NCI-H1436 treated with DMSO at 0.1 percent for 48 hours (cell line): ENCODE results near the gene EEIG2.

ENCODE experiments used
- DNase-seq: peaks from one replicate; lab custom pipeline; 2025; lab: John Stamatoyannopoulos, UW

The EEIG2 gene

DNA sequence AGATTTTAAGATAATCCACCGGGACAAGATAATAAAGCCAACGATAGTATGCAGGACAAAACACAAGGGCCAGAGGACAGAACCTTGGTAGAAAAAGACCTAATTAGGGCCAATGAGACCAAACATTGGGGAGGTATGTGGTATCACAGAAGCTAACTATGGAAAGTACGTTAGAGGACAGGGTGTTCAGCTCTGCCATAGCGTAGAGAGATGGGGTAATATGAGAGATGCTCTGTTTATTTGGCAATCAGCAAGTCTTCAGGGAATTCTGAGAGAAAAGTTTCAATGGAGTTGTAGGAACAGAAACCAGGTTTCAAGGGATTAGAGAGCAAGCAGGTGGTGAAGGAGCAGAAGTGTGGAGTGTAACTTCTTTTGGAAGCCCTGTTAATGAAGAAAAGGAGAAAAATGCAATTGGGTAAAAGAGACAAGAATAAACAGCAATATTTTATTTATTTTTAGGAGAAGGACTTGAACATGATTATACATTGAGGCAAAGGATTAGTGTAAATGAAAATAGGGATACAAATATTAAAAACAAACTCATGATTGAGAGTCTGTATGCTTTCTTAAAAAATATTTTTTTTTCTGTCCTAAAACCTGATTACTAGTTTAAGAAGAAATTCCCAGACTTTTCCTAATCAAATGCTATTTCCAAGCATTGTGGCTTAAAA, 24.0 kb downstream of the EEIG2 start:
- no peak for DNase-seq

DNA sequence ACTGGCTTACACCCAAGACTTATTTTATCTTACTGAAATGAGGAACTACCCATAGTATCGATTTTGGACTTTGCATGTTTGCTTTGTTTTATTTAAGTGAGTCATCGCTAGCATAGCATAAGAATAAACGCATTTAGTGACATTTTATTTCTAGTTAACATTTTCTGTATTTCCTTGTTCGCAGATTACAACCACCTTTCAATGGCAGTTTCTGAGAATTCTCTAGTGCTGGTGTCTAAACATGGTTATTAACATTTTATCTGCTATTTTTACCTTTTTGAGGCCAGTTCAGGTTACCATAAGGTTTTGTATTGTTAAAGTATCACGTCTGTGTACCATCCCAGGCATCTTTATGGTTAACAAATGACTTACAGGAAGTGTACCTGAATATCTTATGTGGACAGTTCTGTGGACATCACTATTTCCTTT, 24.5 kb downstream of the EEIG2 start:
- no peak for DNase-seq

DNA sequence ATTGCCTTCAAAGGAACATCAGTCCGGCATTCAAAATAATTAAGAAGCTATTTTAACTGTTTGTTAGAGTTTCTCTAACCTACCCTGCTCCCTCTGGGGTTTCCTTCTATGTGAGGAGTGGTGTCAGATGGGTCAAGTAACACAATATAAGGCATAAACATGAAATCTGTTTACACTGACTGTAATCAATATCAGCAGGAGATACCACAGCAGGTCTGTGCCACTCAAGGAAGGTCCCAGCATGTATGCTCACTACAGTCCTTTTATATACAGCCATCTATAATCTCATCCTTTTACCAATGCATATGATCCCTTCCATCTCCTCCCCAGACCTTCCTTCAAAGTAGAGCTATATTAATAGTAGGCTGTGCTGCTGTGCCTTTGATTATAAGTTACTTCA, 25.4 kb downstream of the EEIG2 start:
- DNase-seq: no peak

DNA sequence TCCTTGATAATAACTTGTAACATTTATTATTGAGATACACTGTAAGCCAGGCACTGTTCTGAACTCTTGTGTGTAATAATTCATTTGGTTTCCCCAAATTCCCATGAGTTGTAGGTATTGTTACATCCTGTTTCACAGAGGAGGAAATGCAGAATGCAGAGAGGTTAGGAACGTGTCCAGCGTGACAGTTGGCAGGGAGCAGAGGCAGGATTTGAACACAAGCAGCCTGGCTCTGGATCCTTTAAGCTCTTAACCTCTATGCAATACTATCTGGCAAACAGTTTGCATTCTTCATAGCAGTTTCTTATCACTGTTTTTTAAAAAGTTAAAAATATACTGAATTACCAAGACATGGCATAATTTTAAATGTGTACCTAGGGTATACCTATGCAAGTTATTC, 30.5 kb downstream of the EEIG2 start:
- no peak for DNase-seq

DNA sequence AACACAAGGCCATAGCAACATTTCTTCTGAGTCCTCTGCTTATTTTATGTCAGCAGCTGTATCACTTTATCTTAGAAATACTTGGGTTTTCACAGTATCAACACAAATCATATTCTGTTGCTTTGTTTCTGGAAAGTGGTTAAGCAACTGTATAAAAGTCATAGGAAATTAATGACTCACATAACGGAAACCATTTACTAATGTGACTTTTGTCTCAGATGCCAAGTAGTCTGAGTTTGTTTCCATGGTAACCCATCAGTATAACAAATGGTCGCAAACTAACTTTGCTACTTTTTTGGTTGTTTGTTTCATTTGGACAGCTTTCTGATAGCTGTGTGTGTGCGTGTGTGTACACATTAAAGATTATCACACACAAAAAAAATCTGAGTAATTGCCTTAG, 31.1 kb downstream of the EEIG2 start:
- no peak for DNase-seq

DNA sequence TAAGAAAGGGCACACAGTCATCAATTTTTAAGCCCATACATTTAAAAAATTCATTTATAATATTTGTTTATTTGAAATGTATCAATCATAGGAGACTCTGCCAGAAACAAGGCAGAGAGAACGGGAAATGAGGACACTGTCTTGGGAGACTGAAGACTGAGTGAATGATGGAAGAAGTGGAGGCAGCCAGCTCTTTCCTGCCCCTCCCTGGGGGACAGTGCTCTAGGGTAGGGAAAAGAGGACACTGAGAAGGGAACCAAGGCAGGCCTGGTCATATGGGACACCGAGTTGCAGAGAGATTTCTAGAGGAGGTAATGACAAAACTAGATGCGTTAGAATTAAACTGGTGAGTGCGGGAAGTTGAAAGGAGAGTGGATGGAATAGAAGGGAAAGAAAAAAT, 31.6 kb downstream of the EEIG2 start:
- no peak for DNase-seq

DNA sequence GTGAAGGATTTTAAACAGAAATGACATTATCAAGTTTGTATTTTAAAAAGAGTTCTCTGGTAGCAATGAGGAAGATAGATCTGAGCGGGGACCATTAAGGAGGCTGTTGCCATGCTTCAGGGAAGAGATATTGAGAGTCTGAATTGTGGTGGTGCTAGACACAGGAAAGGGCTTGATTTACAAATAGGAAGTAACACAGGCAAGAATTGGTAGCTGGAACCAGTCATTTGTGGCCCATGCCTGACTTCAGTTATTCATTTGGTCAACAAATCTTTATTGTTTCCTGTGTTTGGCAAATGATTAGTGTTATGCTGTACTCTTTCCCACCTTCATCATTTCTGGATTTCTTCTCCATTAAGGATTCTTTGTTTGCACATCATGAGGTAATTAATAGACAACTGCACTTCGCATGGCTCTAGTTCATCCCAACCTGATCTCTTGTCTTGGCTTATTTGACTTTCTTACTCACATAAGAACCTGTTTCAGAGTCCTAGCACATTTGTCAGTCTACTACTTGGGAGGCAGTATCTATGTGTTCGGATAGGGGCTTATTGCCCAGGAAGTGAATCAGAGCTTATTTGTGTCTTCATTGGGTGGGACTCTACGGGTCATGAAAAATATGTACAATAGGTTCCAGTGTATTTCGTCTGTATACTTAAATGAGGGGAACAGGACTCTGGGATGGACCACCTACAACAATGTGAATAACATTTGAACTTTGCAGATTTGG, 32.3 kb downstream of the EEIG2 start:
- no peak for DNase-seq

DNA sequence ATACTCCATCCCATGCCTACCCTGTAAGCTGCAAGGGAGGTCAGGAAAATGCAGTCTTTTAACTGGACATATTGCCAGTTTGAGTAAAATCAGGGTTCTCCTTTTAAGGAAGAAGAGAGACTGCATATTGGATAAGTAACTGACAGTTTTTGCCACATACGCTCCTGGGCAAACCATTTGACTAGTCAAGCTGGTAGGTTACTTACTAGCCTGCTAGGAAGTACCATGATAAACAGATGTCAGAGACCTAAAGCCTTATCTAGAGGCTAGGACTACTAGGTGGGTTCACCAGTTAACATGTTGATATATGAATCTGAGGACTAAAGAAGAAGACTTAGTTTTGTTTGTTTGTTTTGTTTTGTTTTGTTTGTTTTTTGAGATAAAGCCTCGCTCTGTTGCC, 33.5 kb downstream of the EEIG2 start:
- no peak for DNase-seq

DNA sequence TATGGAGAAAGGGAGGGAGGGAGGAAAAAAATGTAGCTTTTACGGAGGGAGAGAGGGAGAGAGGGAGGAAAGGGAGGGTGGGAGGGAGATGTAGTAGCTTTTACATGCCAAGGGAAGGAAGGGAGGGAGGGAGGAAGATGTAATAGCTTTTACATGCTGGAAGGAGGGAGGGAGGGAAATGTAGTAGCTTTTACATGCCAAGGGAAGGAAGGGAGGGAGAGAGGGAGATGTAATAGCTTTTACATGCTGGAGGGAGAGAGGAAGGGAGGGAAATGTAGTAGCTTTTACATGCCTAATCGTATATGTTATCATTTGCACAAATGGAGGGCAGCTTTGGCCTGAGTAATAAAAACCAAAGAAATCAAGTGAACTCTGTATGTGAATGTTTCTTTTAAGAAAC, 35.6 kb downstream of the EEIG2 start:
- no peak for DNase-seq

DNA sequence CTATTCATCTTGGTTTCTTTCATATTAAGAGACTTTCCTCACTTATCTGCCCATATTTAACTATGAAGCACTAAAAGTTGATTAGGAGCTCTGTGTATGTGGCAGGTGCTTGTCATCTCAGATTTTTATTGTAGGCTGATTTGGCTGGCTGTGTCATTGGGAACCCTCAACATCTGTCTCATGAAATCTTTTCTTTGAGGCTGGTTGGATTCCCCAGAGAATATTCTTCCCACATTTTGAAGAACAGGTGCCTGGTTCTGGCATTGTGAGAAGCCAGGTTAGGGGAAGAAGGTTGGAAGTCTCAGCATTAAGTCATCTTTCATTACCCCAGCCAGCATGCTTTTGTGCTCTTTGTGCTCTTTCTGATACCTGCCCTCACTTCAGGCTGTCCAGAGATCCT, 37.1 kb downstream of the EEIG2 start:
- no peak for DNase-seq

DNA sequence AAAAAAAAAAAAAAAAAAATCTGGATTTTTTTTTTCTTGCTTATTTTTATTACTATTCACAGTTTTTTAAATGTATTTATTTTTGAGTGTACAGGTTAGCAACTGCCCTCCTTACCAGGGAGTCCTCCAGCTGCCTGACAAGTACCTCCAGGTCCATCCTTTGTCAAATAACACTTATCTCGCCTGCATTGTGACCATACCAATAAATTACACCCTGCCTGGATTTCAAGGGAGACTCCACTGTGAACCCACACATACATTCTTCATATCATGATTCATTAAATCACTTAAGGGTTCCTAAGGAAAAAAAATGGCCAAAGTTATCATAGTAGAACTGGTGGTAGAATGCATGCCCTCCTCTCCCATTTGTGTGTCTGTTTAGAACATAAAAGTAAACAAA, 38.4 kb downstream of the EEIG2 start:
- no peak for DNase-seq

DNA sequence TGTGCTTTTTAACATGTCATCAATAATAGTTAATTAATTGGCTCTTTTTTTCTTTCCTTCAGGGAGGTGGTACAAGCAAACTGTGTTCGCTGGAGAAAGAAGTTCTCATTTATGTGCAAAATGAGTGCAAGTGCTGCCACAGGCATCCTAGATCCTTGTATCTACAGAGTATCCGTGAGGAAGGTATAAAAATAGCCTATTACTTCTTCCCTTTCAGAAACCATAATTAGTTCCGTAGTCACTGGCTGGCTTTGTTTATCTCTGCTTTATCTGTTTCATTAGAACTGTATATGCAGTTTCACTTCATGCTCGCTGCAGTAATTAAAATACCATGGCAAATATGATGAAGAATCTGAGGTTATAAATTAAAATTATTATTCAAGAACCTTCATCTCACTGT, 40.6 kb downstream of the EEIG2 start:
- DNase-seq: no peak

DNA sequence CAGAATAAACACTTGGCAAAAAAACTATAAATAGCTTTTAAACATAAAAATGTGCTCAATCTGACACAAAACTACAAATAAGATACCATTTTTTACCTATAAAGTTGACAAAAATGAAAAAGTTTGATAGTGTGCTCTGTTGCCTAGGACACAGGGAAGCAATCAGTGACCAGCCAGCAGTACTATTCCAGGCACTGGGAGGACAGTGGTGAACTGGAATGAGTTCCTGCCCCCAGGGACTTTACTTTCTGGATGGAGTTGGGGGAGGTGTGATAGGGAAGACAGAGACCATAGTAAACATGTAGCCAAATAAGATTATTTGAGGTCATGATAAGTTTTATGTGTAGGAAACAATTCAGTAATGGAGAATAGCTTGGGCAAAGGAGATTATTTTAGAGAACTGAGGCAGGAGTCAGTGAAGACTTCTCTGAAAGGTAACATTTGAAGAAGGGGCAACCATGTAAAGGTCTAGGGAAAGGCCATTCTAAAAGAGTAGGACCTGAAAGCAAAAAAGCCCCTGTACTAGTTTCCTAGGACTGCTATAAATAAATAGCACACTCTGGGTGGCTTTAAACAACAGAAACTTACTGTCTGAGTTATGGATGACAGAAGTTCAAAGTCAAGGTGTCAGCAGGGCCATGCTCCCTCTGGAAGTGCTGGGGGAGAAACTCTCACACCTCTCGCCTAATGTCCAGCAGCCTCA, 42.0 kb downstream of the EEIG2 start:
- DNase-seq: no peak

DNA sequence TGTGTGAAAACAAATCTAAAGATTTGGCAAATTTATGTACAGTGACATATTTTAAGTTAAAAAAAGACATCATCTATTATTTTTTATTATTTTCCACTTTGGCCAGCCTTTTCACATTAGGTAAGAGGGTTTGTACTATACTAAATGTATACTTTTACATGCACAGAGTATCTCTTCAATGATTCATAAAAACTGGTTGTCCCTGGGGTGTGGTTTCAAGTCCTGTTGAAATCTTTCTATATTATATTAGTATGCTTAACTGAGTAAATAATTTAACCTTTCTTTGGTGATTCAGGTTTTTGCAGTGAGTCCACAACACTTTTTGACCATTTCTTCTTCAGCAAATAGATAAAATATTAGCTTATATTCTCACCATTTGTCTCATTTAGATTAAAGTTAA, 45.7 kb downstream of the EEIG2 start:
- DNase-seq: no peak

DNA sequence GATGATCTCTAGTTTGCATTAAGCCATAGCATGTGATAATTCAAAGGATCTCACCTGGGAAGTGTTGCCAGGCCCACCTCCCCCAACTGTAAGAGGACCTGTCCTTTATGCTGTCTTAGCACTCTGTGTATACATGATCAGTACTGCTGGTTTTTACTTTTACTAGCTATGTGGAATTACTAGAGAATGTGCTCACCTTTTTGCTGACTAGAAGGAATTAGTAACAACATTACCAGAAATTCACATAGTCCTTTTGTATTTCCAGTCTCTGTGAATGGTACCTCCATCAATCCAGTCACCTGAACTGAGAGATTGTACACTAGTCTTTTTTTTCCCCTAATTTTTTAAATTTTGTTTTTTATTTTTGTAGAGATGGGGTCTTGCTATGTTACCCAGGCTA, 46.6 kb downstream of the EEIG2 start:
- DNase-seq: no peak

DNA sequence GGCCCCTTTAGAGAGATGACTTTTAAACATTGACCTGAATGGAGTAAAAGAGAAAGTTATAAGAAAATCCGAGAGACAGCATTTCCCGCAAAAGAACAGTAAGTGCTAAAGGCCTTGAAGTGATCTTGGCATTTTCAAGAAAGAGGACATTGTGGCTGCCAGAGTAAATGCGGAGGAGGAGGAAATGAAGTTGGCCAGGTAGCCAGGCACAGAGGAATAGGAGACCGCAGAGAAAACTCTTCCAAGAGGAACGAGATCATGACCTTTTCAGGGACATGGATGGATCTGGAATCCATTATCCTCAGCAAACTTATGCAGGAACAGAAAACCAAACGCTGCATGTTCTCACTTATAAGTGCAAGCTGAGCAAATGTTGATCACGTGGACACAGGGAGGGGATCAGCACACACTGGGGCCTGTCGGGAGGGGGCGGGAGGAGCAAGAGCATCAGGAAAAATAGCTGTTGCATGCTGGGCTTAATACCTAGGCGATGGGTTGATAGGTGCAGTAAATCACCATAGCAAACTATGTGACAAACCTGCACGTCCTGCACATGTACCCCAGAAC, 49.7 kb downstream of the EEIG2 start:
- DNase-seq: peak; percentile 61
